ENCODE results near the gene CROCC2.

Gene CROCC2

GRCh38 chr2:240911641-240912265, 5.6 kb downstream of the CROCC2 start:
- no peak for DNase-seq

GRCh38 chr2:240912878-240913809, 7.0 kb downstream of the CROCC2 start:
- DNase-seq, result no peak

DNA sequence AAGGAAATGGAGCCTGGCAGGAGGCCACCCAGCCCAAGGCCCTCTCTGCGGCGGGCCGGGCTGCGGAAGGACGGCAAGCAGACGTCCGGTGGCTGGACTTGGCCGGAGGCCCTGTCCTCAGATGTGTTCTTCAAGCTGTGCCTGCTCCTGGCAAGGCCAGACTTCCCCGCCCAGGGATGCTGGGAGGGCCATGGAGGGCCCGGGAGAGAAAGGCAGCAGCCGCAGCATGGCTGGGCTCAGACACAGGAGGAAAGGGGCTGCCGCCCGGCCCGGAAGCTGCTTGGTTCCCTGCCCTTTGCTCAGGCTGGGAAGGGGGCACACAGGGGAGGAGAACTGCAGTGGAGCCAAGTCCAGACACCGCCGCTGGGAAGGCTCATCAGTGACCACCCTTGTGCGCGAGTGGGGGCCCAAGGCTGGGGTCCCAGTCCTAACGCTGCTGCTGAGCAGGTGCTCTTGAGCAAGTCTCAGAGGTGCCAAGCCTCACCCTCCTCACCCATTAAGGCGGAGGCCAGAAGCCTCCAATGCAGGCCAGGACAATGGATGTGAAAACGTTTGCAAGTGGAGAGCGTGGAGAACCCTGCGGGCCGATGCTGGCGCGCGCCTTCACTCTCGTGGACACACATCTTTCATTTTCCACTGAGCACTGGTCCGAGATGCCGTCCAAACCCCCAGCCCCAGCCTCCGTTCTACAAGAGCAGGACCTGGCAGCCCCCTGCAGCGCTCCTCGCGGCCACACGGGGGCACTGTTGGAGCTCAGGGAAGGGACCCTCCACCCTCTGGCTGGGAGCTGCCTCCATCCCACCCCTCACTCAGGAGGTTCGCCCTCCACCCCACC, 7.9 kb downstream of the CROCC2 start:
- peak; percentile 61 for DNase-seq

GRCh38 chr2:240914645-240915525, 8.7 kb downstream of the CROCC2 start:
- DNase-seq, result no peak

GRCh38 chr2:240915526-240916341, 9.6 kb downstream of the CROCC2 start:
- DNase-seq, result no peak

- DNase-seq, result no peak
Measured at GRCh38 chr2:240916571-240917008, 10.5 kb downstream of the CROCC2 start.

GRCh38 chr2:240917009-240917683, 11.0 kb downstream of the CROCC2 start:
- DNase-seq, result no peak

DNA sequence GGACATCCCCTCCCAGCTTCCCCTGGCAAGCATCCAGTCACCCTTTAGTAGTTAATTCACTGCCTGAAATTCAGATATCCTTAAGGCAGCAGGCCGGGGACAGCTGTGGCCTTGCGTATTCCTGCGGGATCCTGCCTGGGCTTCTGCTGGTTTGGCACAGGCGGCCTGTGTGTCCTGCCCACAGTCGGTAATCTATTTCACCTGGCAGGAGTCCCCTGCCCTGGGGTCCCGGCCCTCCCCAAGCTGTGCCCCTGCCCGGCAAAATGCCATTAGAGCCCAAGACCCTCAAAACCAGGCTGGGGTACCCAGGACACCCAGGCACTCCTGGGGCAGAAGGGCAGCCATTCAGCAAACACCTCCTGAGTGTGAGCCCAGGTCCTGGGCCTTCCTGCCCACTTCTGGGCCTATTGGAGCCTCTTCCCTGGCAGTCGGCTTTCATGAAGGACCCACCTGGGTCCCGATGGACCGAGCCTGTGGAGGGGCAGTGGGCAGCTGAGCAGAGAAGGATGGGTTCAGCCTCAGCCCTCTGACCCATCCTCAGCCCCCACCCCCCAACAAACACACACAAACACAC, 11.6 kb downstream of the CROCC2 start:
- DNase-seq, result no peak

- no peak for DNase-seq
Measured at GRCh38 chr2:240918258-240919091, 12.3 kb downstream of the CROCC2 start.

DNA sequence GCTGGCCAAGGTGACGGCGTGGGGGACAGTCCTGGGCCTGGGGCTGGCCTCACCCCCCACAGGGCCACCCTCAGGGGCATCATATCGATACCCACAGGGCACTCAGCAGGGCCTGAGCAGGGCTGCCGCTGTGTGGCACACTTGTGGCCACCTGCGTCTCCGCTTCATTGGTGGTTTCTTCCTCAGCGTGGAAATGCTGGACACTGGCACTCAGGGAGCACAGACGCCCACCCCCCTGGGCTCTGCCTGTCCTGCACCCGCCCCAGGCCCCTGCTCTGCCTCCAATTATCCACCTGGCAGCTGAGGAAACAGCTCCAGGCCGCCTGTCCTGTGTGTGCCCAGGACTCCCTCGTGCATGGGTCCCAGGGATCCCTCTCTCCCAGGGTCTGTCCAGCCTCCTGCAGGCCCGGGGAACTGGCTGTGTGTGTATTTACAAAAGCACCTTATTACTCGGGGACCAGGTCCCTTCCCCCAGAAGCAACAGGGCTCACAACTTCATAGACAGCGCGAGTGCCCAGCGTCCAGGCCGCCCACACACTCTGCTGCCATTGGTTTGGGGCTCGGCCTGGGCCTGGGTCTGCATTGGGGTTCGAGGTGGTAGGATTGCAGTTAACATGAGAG, 13.1 kb downstream of the CROCC2 start:
- no peak for DNase-seq

- no peak for DNase-seq
Measured at GRCh38 chr2:240919786-240920782, 13.9 kb downstream of the CROCC2 start.

- no peak for DNase-seq
Measured at GRCh38 chr2:240920783-240921231, 14.7 kb downstream of the CROCC2 start.

DNA sequence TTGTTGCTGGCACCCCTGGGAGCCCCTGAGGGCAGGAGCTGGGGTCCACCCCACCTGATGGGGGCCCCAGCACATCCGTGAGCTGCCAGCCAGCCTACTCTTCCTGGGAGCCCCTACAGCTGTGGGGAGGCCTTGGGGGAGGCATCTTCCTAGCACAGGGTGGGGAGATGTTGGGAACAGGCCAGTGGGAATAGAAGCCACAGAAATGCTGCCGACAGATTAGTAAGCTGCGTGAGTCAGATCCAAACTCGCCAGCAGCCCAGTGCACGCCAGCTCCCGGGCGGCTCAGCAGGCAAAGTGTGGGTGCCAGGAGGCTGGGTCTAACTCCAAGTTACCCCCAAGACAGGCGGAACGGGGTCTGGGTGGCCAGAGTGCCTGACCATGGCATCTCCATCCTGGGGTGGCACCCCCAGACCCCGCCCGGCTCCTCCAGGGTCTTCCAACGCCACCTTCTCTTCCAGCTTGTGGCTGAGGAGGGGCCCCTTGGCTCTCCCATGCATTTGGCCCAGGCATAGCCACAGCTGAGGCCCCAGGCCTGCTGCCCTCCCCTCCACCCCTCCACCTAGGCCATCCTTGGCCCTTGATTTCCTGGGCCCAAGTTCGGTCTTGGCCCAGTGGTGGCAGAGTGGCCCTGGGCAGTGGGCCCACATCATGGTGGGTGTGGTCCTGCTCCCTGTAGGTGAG, 15.3 kb downstream of the CROCC2 start:
- no peak for DNase-seq

DNA sequence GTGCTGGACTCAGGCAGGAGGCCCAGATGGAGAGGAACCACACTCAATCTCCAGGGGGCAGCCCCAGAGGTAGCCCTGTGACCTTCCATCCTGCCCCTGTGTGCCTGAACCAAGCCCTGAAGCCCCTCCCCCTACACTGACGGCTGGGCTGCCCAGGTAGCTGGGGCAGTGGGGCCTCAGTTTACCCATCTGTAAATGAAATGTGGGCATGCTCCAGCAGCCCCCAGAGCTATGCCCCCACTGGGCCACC, 15.8 kb downstream of the CROCC2 start:
- no peak for DNase-seq

GRCh38 chr2:240922245-240922981, 16.3 kb downstream of the CROCC2 start:
- no peak for DNase-seq

GRCh38 chr2:240922982-240923537, 16.9 kb downstream of the CROCC2 start:
- DNase-seq, result no peak

Data from activated CD4-positive, alpha-beta T cell treated with anti-CD3 and anti-CD28 coated beads, Interleukin-2, amount 50 U/mL, for 1 hour (primary cell).